H1 (cell line): ENCODE results near the gene KCNMA1. TPM values are rescaled to one million over a fixed set of nuclear protein-coding genes. Genes with fewer than 3 reads are reported as not detected.

ENCODE experiments used
- CTCF ChIA-PET: fragments of 300-600 bp; sonication (Branson Sonifier 250); formaldehyde crosslinking; loops from one replicate; lab custom pipeline; 2021; ENCODE audit not compliant: partially characterized antibody; lab: Charles Lee
- POLR2A ChIA-PET: fragments of 300-600 bp; sonication (Branson Sonifier 250); formaldehyde crosslinking; loops from one replicate; lab custom pipeline; 2021; ENCODE audit warnings: inconsistent platforms; ENCODE audit not compliant: partially characterized antibody; lab: Charles Lee
- DNase-seq, 2 experiments: peaks; one replicate each; pipeline versions ENCODE4 v3.0.0 to v3.0.0-alpha.2; 2010 to 2022; ENCODE audit warnings: low spot score in 2 of 2, low read depth in 1 of 2, mixed read lengths in 1 of 2
- FAIRE-seq: peaks from 2 replicates; lab custom pipeline; 2011; peaks lifted over from hg19 to GRCh38; lab: Jason Lieb, UNC
- H2AFZ ChIP-seq: 2 replicates; pipeline ENCODE4 v1.8.1; 2012; ENCODE audit warnings: low read length, inconsistent platforms
- H2AK5ac ChIP-seq: 2 replicates; pipeline ENCODE4 v1.6.1; 2013; ENCODE audit warnings: low read depth, low read length
- H2BK120ac ChIP-seq: replicated peaks from 2 replicates; pipeline ENCODE3; 2013; ENCODE audit warnings: low read depth, low read length, inconsistent platforms
- H2BK12ac ChIP-seq: 2 replicates; pipeline ENCODE4 v1.6.1; 2013; ENCODE audit warnings: low read depth, low read length
- H2BK15ac ChIP-seq: 2 replicates; pipeline ENCODE4 v1.6.1; 2013; ENCODE audit warnings: low read length
- H2BK20ac ChIP-seq: 2 replicates; pipeline ENCODE4 v1.6.1; 2013; ENCODE audit warnings: low read length
- H2BK5ac ChIP-seq: 2 replicates; pipeline ENCODE4 v1.6.1; 2013; ENCODE audit warnings: low read depth, low read length
- H3K14ac ChIP-seq: 2 replicates; pipeline ENCODE4 v1.6.1; 2013; ENCODE audit warnings: inconsistent platforms; ENCODE audit not compliant: insufficient read length
- H3K18ac ChIP-seq: 2 replicates; pipeline ENCODE4 v1.6.1; 2013; ENCODE audit warnings: low read length; ENCODE audit errors: extremely low read depth
- H3K23ac ChIP-seq: 2 replicates; pipeline ENCODE4 v1.6.1; 2013; ENCODE audit warnings: inconsistent platforms; ENCODE audit not compliant: insufficient read length
- H3K23me2 ChIP-seq: 2 replicates; pipeline ENCODE4 v1.6.1; 2013; ENCODE audit warnings: low read depth, low read length
- H3K27ac ChIP-seq: 2 replicates; pipeline ENCODE4 v1.6.1; 2011; ENCODE audit warnings: low read depth, low read length, inconsistent platforms
- H3K27me3 ChIP-seq, 4 experiments: replicated peaks in 1 of 4; 1 replicate in 1 of 4; 2 replicates in 3 of 4; pipeline versions ENCODE4 v1.6.1 to v1.8.1; 2011 to 2013; ENCODE audit warnings: low read length in 3 of 4, mild to moderate bottlenecking in 3 of 4, inconsistent platforms in 2 of 4, mixed read lengths in 2 of 4, moderate library complexity in 1 of 4; ENCODE audit not compliant: control insufficient read depth in 3 of 4, insufficient read depth in 3 of 4; ENCODE audit errors: extremely low read depth in 1 of 4
- H3K36me3 ChIP-seq, 4 experiments: 2 replicates each; pipeline versions ENCODE4 v1.6.1 to v1.8.1; 2011 to 2013; ENCODE audit warnings: mild to moderate bottlenecking in 4 of 4, low read length in 3 of 4, moderate library complexity in 2 of 4, control low read depth in 1 of 4, inconsistent platforms in 1 of 4; ENCODE audit not compliant: insufficient read depth in 4 of 4, control insufficient read depth in 2 of 4
- H3K4ac ChIP-seq: replicated peaks from 2 replicates; pipeline ENCODE3; 2013; ENCODE audit warnings: low read length, low read depth, mixed read lengths, inconsistent platforms; ENCODE audit not compliant: insufficient read length
- H3K4me1 ChIP-seq, 4 experiments: replicated peaks in 1 of 4; 1 replicate in 1 of 4; 2 replicates in 3 of 4; pipeline versions ENCODE4 v1.6.1 to v1.8.1; 2011 to 2013; ENCODE audit warnings: low read length in 3 of 4, inconsistent platforms in 2 of 4, mixed read lengths in 1 of 4; ENCODE audit not compliant: insufficient read depth in 4 of 4, control insufficient read depth in 3 of 4
- H3K4me2 ChIP-seq, 2 experiments: 2 replicates each; pipeline versions ENCODE4 v1.6.1 to v1.8.1; 2011 to 2013; ENCODE audit warnings: low read depth in 2 of 2, low read length in 2 of 2, control low read depth in 1 of 2, inconsistent platforms in 1 of 2, mild to moderate bottlenecking in 1 of 2; ENCODE audit not compliant: insufficient read depth in 1 of 2
- H3K4me3 ChIP-seq, 4 experiments: fragments of 200-600, 300-600 bp in 1 of 4; sonication (generic), shearing (Covaris generic), sonication (Bioruptor Twin) in 1 of 4; 2 replicates each; pipeline versions ENCODE4 v1.5.1 to v1.8.1; 2011 to 2016; ENCODE audit warnings: low read length in 4 of 4, low read depth in 3 of 4, control low read depth in 2 of 4, inconsistent platforms in 2 of 4, mild to moderate bottlenecking in 2 of 4, mixed read lengths in 1 of 4, moderate library complexity in 1 of 4; ENCODE audit not compliant: insufficient read depth in 2 of 4; ENCODE audit errors: extremely low read depth in 1 of 4
- H3K56ac ChIP-seq: replicated peaks from 2 replicates; pipeline ENCODE3; 2013; ENCODE audit warnings: low read depth, mild to moderate bottlenecking, mixed read lengths, low read length, inconsistent platforms; ENCODE audit not compliant: insufficient read length
- H3K79me1 ChIP-seq: 2 replicates; pipeline ENCODE4 v1.6.1; 2013; ENCODE audit warnings: low read depth, low read length, control low read depth
- H3K79me2 ChIP-seq, 2 experiments: 2 replicates each; pipeline versions ENCODE4 v1.6.1 to v1.8.1; 2012 to 2013; ENCODE audit warnings: low read length in 2 of 2, mild to moderate bottlenecking in 2 of 2, inconsistent platforms in 1 of 2; ENCODE audit not compliant: insufficient read depth in 2 of 2, control insufficient read depth in 1 of 2
- H3K9ac ChIP-seq, 4 experiments: replicated peaks in 1 of 4; 1 replicate in 1 of 4; 2 replicates in 3 of 4; pipeline versions ENCODE4 v1.6.1 to v1.8.1; 2011 to 2013; ENCODE audit warnings: low read depth in 3 of 4, low read length in 3 of 4, control low read depth in 2 of 4, mild to moderate bottlenecking in 2 of 4, moderate library complexity in 2 of 4, inconsistent platforms in 1 of 4; ENCODE audit errors: extremely low read depth in 1 of 4
- H3K9me3 ChIP-seq, 2 experiments: 2 replicates each; pipeline versions ENCODE4 v1.6.1 to v1.8.1; 2012 to 2013; ENCODE audit warnings: mild to moderate bottlenecking in 2 of 2, moderate library complexity in 2 of 2, control low read depth in 1 of 2, inconsistent platforms in 1 of 2, low read depth in 1 of 2, low read length in 1 of 2, mixed read lengths in 1 of 2; ENCODE audit not compliant: insufficient read depth in 2 of 2
- H4K20me1 ChIP-seq, 2 experiments: replicated peaks in 1 of 2; 2 replicates each; pipeline versions ENCODE3 to v1.8.1; 2011 to 2013; ENCODE audit warnings: inconsistent platforms in 2 of 2, low read length in 2 of 2, mild to moderate bottlenecking in 1 of 2; ENCODE audit not compliant: insufficient read depth in 2 of 2, control insufficient read depth in 1 of 2
- H4K5ac ChIP-seq: 2 replicates; pipeline ENCODE4 v1.6.1; 2013; ENCODE audit warnings: low read length, low read depth, mixed read lengths, inconsistent platforms; ENCODE audit not compliant: insufficient read length
- H4K8ac ChIP-seq: 2 replicates; pipeline ENCODE4 v1.8.0; 2013; ENCODE audit warnings: mild to moderate bottlenecking, moderate library complexity, low read length, inconsistent platforms; ENCODE audit not compliant: insufficient read depth; ENCODE audit errors: extremely low read depth
- H4K91ac ChIP-seq: replicated peaks from 2 replicates; pipeline ENCODE3; 2013; ENCODE audit warnings: low read length, mixed read lengths, inconsistent platforms; ENCODE audit not compliant: insufficient read length
- CTBP2 ChIP-seq: IDR thresholded peaks from 2 replicates; pipeline ENCODE4 v1.7.0; 2011; ENCODE audit warnings: borderline replicate concordance, mild to moderate bottlenecking, moderate library complexity, mixed read lengths, low read length; ENCODE audit not compliant: insufficient read depth, insufficient read length
- FOSL1 ChIP-seq: IDR thresholded peaks from 2 replicates; pipeline ENCODE4 v1.6.1; 2011; ENCODE audit warnings: mild to moderate bottlenecking, low read depth, low read length, moderate library complexity; ENCODE audit not compliant: insufficient read depth
- NRF1 ChIP-seq: IDR thresholded peaks from 2 replicates; pipeline ENCODE4 v1.6.1; 2011; ENCODE audit warnings: mild to moderate bottlenecking, low read depth, low read length, improper control_type of control experiment
- SP4 ChIP-seq: IDR thresholded peaks from 2 replicates; pipeline ENCODE4 v1.6.1; 2012; ENCODE audit warnings: low read length, inconsistent platforms
- WGBS, 2 experiments: shearing (Covaris generic) in 1 of 2; methylation state at CpG; one replicate each; pipeline versions ENCODE4 v1.1.6 to v1.1.7; 2013 to 2015; ENCODE audit warnings: low lambda C conversion rate in 2 of 2, mixed read lengths in 2 of 2, inconsistent platforms in 1 of 2, low coverage in 1 of 2, missing lambda C conversion rate in 1 of 2; ENCODE audit not compliant: insufficient replicate concordance in 2 of 2, insufficient coverage in 1 of 2, insufficient read length in 1 of 2; ENCODE audit errors: extremely low coverage in 1 of 2, missing lambda C conversion rate in 1 of 2; 5-methylcytosine and 5-hydroxymethylcytosine counted together
- polyA plus RNA-seq, 7 experiments: library from polyadenylated mRNA; depleted of rRNA in 3 of 7; stranded (reverse) in 5 of 7; unstranded in 2 of 7; fragments of >200 nt in 5 of 7; fragments of 200-250 nt in 2 of 7; gene quantifications; 1 replicate in 5 of 7; 2 replicates in 1 of 7; 4 replicates in 1 of 7; pipeline versions ENCODE4 v1.2.1 to v1.2.3, GENCODE V29; 2011 to 2013; ENCODE audit warnings: missing spikeins in 2 of 7, mixed read lengths in 2 of 7
- total RNA-seq: library from RNA; stranded (reverse); fragmentation: NEBNext Ultra II Directional; extraction: Animal tissue kit (Norgen Biotek cat#: 25700); gene quantifications from 2 replicates; pipeline ENCODE4 v1.2.1, GENCODE V29; 2021

KCNMA1 gene
- total and polyA plus RNA-seq, 2 of the 8 experiments (the other 6 are each of a cell fraction or from before 2014, with no cell fraction given) = 10.2 to 11.1 TPM

- Histone ChIP-seq H3K4ac (no peak overlapping the region), H3K9me3 (no peaks in the 10 kb centered on the region), H2AK5ac (no peak overlapping the region), H2BK15ac (no peak overlapping the region), H3K56ac (no peak overlapping the region), H3K27me3 (no peaks in the 10 kb centered on the region), H3K18ac (no peak overlapping the region), H3K4me2 (no peak overlapping the region), H4K5ac (no peak overlapping the region), H3K4me3 (no peak overlapping the region), H3K79me1 (no peaks in the 10 kb centered on the region), H4K91ac (no peak overlapping the region), H4K20me1 (no peaks in the 10 kb centered on the region), H3K9ac (no peak overlapping the region), H3K14ac (no peak overlapping the region), H2AFZ (no peak overlapping the region), H3K4me1 (no peaks in the 10 kb centered on the region), H3K23me2 (no peaks in the 10 kb centered on the region), H2BK12ac (no peak overlapping the region), H3K27ac (no peak overlapping the region), H2BK20ac (no peak overlapping the region), H3K23ac (no peak overlapping the region), H3K36me3 (no peaks in the 10 kb centered on the region), H3K79me2 (no peaks in the 10 kb centered on the region), H2BK120ac (no peak overlapping the region), H4K8ac (no peak overlapping the region), H2BK5ac (no peak overlapping the region)
- FAIRE-seq = no peak
- 92% methylated on average over 3 of the region's 3 CpGs; no CpG with 5 or more reads in 1 of the 2 experiments for WGBS, 2 experiments
- ChIA-PET POLR2A (no interaction called here), CTCF (interaction anchor here (1.3 kb wide), 1 partner anchor 25 kb away, joined by 3 read pairs; no protein-coding TSS in a partner anchor)
- no peak for DNase-seq
- TF ChIP-seq NRF1 = no peak
- no peak for TF ChIP-seq FOSL1
- TF ChIP-seq CTBP2 = no peak
- no peak for TF ChIP-seq SP4
These were observed 575.2 kb downstream of the KCNMA1 start for GRCh38 chr10:77062381-77062780.
